Raji (cell line): ENCODE data around the gene TAL1.

Experiments used
- POLR2A ChIP-seq: IDR thresholded peaks from 2 replicates; pipeline ENCODE4 v1.6.1; 2011; ENCODE audit warnings: low read depth, low read length, control low read depth; ENCODE audit not compliant: insufficient read depth

The TAL1 gene

GRCh38 chr1:47232187-47232874 lies at the start of gene TAL1:
TAL1 (minus strand) TSS chr1:47232225; CDS start chr1:47225888, 6,337 bp downstream.
- no peak for TF ChIP-seq POLR2A

GRCh38 chr1:47280142-47280541 lies 48.1 kb upstream of the TAL1 start:
- TF ChIP-seq POLR2A: no peak

- no peak for TF ChIP-seq POLR2A
Measured at GRCh38 chr1:47276850-47277249, 44.8 kb upstream of the TAL1 start.

GRCh38 chr1:47262787-47263413 lies 30.9 kb upstream of the TAL1 start:
- TF ChIP-seq POLR2A: no peak

- TF ChIP-seq POLR2A: no peak
Measured at GRCh38 chr1:47257224-47257623, 25.2 kb upstream of the TAL1 start.

- TF ChIP-seq POLR2A: no peak
Measured at GRCh38 chr1:47252795-47253194, 20.8 kb upstream of the TAL1 start.

GRCh38 chr1:47252369-47252768 lies 20.3 kb upstream of the TAL1 start:
- TF ChIP-seq POLR2A: no peak

GRCh38 chr1:47249755-47250154 lies 17.7 kb upstream of the TAL1 start:
- TF ChIP-seq POLR2A: no peak

GRCh38 chr1:47244339-47244862 lies 12.4 kb upstream of the TAL1 start:
- TF ChIP-seq POLR2A: no peak

GRCh38 chr1:47243910-47244309 lies 11.9 kb upstream of the TAL1 start:
- no peak for TF ChIP-seq POLR2A

- no peak for TF ChIP-seq POLR2A
Measured at GRCh38 chr1:47241114-47242113, 9.4 kb upstream of the TAL1 start.

- no peak for TF ChIP-seq POLR2A
Measured at GRCh38 chr1:47238935-47239592, 7.0 kb upstream of the TAL1 start.

GRCh38 chr1:47235806-47236205 lies 3.8 kb upstream of the TAL1 start:
- TF ChIP-seq POLR2A: no peak

GRCh38 chr1:47235241-47235681 lies 3.2 kb upstream of the TAL1 start:
- TF ChIP-seq POLR2A: no peak

- no peak for TF ChIP-seq POLR2A
Measured at GRCh38 chr1:47233186-47233585, 1.2 kb upstream of the TAL1 start.
